Kasumi-1 (cell line): ENCODE results near the gene ELOVL5.
"Not testable (repeated sequence)": the region's sequence is repeated elsewhere in the genome, so short reads cannot be mapped to it uniquely, and the experiment has no call there.

Experiments used
- DNase-seq, 2 experiments: peaks; one replicate each; lab custom pipeline; 2025; lab: John Stamatoyannopoulos, UW

ELOVL5 gene

DNA sequence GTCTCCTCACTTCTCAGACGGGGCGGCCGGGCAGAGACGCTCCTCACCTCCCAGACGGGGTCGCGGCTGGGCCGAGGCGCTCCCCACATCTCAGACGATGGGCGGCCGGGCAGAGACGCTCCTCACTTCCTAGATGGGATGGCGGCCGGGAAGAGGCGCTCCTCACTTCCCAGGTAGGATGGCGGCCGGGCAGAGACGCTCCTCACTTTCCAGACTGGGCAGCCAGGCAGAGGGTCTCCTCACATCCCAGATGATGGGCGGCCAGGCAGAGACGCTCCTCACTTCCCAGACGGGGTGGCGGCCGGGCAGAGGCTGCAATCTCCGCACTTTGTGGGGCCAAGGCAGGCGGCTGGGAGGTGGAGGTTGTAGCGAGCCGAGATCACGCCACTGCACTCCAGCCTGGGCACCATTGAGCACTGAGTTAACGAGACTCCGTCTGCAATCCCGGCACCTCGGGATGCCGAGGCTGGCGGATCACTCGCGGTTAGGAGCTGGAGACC is 43.2 kb downstream of the ELOVL5 start:
- not testable (repeated sequence) for DNase-seq

- DNase-seq = not testable (repeated sequence)
Observed at GRCh38 chr6:53304953-53305352, 43.8 kb downstream of the ELOVL5 start.

DNA sequence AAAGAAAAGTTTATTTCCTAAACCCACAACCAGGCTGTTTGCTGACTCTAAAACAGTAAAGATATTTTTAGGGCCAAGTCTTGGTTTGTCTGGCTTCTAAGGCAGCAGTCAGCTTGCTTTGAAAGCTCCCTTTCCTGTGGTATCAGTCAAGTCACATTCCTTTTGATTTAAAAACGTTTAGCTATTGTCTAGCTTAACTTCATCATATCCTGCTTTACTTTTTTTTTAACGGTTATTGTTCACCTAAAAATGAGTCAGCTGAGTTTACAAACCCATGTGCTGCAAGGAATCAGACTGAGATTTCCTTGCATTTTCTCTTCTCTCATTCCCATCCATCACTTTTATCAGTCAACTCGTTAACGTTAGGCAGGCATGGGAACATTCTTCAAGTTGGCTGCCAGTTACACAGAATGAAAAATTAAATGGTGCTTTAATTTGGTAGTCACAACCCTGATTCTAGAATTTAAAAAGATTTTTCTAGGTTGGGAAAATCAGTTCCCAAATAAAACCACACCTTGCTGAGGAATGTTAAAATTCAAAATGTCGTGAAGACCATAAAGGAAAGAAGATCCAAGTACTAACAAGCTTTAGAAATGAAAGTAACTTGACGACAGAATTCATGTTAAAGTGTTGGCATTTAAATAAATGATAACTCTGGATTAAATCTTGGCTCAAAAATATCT is 45.9 kb downstream of the ELOVL5 start:
- DNase-seq = no peak

- DNase-seq = no peak
Observed at GRCh38 chr6:53301801-53302537, 46.8 kb downstream of the ELOVL5 start.

GRCh38 chr6:53300656-53301551 is 47.8 kb downstream of the ELOVL5 start:
- DNase-seq = no peak

DNA sequence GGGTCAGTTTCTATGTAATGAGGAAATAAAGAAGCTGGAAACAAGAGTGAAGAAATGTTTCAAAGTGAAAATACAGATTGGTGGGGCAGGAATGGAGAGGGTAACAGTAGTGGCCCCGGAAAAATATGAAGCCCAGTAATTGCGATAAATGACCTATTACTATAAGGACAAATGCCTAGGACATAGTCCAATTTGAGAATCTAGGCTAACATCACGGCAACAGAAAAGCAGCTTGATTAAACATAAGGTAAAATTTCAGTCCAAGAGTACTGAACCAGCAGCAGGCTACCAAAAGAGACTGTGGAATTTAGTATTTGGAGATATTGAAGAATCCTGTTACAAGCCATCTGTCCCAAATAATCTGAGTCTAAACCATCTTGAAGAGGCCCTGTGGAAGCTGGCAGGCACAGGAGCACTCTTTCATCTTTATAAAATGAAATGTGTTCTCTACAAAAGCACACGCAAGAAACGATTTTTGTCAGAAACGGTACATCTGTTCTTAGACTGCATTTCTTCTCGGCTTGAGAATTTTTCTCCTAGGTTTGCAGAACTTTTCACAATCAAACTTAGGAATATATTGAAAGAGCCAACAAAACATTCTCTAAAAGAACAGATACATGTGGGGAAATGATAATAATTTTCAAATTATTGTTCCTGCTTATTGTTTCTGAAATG is 49.3 kb downstream of the ELOVL5 start:
- DNase-seq = no peak

GRCh38 chr6:53297004-53297403 is 51.7 kb downstream of the ELOVL5 start:
- no peak for DNase-seq

GRCh38 chr6:53295176-53295575 is 53.6 kb downstream of the ELOVL5 start:
- no peak for DNase-seq

DNA sequence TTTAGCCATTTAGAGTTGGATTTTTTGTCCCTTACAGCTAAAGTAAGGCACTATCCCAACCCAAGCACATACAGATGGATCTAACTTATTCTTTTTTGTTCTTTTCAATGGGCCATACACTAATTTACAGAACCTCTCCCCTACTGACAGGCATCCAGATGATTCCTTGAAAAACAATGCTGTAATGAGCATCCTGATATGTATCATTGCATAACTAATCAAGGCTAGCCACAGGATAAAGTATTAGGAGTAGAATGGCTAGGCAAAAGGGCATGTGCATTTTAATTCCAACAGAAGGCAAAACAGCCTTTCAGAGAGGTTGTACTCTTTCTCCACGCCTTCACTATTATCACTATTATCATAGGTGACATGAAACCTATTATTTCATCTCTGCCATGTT is 54.1 kb downstream of the ELOVL5 start:
- no peak for DNase-seq

GRCh38 chr6:53294095-53294494 is 54.7 kb downstream of the ELOVL5 start:
- peak; percentile 6 to 17 for DNase-seq

DNA sequence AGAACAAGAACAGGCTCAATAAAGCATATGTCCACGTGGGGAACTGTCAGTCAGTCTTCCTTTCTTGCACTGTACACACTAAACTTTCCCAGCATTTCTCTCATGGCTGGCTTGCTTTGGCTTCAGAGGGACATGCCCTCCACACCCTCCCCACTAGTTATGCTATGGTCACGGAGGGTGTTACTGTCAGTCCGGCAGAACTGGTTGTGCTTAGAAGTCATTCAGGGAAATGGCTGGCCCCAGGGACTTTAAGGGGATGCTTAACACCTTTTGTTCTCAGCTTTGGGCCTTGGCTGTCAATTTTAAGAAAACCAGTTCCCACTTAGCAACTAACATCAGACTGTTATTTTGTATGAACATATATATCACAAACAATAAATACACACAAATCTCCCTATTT is 55.1 kb downstream of the ELOVL5 start:
- no peak for DNase-seq

DNA sequence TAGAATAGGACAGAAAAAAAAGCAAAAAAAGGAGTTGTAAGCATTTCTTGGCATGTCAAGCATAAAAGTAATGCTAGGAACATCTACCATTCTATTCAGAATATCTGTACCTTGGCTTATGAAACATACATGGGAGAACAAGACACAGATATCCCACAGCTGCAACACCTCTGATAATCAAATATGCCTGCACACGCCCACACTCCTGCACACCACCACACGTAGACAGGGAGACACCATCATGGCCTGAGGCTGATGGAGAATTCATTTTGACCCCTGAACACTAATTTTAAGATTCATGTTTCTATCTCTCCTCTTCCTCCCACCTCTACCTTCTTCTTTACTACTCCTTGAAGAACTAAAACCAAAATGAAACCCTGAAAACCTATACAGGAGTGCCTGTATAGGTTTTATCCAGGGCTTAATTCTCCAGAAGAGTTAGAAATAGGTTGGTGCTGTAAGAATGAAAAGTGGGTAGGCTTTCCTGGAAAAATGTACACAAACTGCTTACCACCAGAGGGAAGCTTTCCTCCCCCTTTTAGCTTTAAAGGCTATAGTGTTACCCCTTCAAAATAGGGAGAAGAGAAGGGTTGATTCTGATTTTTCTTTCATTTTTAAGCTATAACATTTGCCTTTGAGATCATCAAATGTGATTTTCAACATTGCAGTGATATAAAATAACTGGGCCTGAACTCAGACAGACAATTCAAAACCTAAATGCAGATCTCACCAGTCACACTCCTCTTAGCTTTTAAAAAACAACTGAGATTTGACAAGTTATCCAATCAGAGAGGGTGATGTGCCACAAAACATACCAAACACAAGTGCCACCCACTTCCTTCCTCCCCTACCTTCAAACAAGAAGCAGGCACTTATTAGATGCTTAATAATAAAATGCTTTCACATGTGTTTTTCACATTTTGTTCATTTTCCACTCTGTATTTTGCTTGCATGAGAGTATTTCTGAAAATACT is 57.9 kb downstream of the ELOVL5 start:
- DNase-seq = no peak

- DNase-seq = no peak
Observed at GRCh38 chr6:53287336-53288225, 61.2 kb downstream of the ELOVL5 start.

DNA sequence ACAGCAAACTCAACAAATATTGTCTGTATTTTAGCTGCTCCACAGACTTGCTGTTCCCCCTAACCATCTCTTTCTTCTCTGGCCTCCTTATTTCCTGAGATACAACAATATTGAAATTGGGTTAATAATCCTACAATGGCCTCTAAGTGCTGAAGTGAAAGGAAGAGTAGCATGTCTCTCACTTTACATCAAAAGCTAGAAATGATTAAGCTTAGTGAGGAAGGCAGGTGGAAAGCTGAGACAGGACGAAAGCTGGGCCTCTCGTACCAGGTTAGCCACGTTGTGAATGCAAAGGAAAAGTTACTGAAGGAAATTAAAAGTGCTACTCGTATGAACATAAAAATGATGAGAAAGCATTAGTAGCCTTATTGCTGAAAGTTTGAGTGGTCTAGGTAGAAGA is 63.8 kb downstream of the ELOVL5 start:
- DNase-seq = no peak

- DNase-seq = no peak
Observed at GRCh38 chr6:53282741-53283140, 66.0 kb downstream of the ELOVL5 start.

GRCh38 chr6:53282234-53282633 is 66.5 kb downstream of the ELOVL5 start:
- no peak for DNase-seq

DNA sequence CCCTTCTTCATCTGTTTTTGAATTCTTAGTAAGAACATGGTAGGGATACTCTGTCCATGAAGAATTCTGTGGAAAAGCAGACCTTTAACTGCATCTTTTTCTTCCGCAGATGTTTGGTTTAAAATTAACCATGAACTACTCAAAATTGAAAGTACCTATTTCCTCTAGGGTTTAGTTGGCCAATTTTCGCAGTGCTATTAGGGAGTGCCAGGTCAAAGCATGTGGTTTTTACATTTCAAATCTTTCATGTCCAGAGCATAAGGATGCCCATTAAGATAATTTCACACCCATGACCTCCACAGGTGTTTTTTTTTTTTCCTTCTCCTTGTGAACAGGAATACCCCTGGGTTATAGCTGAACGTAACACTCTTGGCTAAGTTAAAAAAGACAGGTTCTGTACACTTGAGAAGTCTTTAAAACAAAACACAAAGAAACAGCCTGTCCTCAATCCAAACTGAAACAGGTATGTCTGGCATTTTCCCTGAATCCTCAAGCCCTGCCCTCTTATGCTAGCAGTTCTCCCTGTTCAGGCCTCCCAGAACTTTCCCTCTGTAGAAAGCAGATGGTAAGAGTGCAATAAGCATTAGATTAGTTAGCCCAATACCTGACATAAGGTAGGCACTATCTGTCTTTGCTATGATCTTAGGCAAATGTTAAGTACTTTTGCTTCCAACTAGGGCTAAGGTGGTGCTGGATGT is 67.1 kb downstream of the ELOVL5 start:
- no peak for DNase-seq

GRCh38 chr6:53280207-53280606 is 68.5 kb downstream of the ELOVL5 start:
- DNase-seq = no peak

DNA sequence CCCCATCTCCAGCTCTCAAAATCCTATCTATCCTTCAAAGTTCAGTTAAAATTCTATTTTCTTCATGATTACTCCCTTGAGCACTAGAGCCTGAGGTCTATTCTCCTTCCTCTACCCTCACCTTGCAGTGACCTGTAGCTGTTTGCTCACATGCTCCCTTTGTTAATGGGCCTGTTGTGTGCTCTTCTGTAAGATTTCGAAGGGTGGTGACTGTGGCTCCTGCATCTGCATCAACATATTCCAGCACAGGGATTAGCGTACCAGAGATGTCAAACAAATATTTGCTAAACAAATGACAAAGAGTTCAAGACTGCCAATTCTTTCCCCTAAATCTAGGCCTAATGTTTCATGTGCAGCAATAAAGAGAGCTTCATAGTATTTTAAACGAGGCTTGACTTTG is 69.5 kb downstream of the ELOVL5 start:
- DNase-seq = no peak
